ENCODE results near the gene ARHGEF26.

The ARHGEF26 gene

GRCh38 chr3:154089421-154090420, 31.5 kb upstream of the ARHGEF26 start:
- TF ChIP-seq CTCF (IDR thresholded peaks at IDR 0.05): no peak
- TF ChIP-seq ZFX (IDR thresholded peaks at IDR 0.05; ENCODE audit: borderline replicate concordance): no peak
- peak overlapping the region; percentile 41 for H3K27ac ChIP-seq

GRCh38 chr3:154094051-154094450, 27.1 kb upstream of the ARHGEF26 start:
- TF ChIP-seq CTCF (IDR thresholded peaks at IDR 0.05) (no peak), ZFX (IDR thresholded peaks at IDR 0.05; ENCODE audit: borderline replicate concordance) (no peak)
- H3K27ac ChIP-seq: no peak overlapping the region

GRCh38 chr3:154095832-154096421, 25.3 kb upstream of the ARHGEF26 start:
- no peak for TF ChIP-seq ZFX (IDR thresholded peaks at IDR 0.05; ENCODE audit: borderline replicate concordance)
- peak; percentile 80 for TF ChIP-seq CTCF (IDR thresholded peaks at IDR 0.05)
- no peak overlapping the region for H3K27ac ChIP-seq

GRCh38 chr3:154098376-154098775, 22.8 kb upstream of the ARHGEF26 start:
- no peak overlapping the region for H3K27ac ChIP-seq
- TF ChIP-seq ZFX (IDR thresholded peaks at IDR 0.05; ENCODE audit: borderline replicate concordance): no peak
- TF ChIP-seq CTCF (IDR thresholded peaks at IDR 0.05): no peak

GRCh38 chr3:154100556-154100955, 20.6 kb upstream of the ARHGEF26 start:
- no peak overlapping the region for H3K27ac ChIP-seq
- TF ChIP-seq ZFX (IDR thresholded peaks at IDR 0.05; ENCODE audit: borderline replicate concordance): no peak
- no peak for TF ChIP-seq CTCF (IDR thresholded peaks at IDR 0.05)

- TF ChIP-seq ZFX (IDR thresholded peaks at IDR 0.05; ENCODE audit: borderline replicate concordance) (no peak), CTCF (IDR thresholded peaks at IDR 0.05) (no peak)
- no peak overlapping the region for H3K27ac ChIP-seq
These were observed 19.9 kb upstream of the ARHGEF26 start for GRCh38 chr3:154101250-154101649.

GRCh38 chr3:154102225-154102624, 19.0 kb upstream of the ARHGEF26 start:
- no peak overlapping the region for H3K27ac ChIP-seq
- TF ChIP-seq CTCF (IDR thresholded peaks at IDR 0.05) (no peak), ZFX (IDR thresholded peaks at IDR 0.05; ENCODE audit: borderline replicate concordance) (no peak)
